NCI-H82 treated with DMSO at 0.1 percent for 48 hours (cell line): ENCODE data around the gene SPEM3.
A peak's percentile ranks its signal among the peaks of the same experiment; 100 is the strongest.

Source experiments
- DNase-seq: peaks from one replicate; lab custom pipeline; 2025; ENCODE audit not compliant: unreplicated experiment; lab: John Stamatoyannopoulos, UW

SPEM3 gene

GRCh38 chr17:7440113-7440833, 11.6 kb downstream of the SPEM3 start:
- DNase-seq = peak; percentile 74

- DNase-seq = peak; percentile 57
Measured at GRCh38 chr17:7440834-7441195, 12.2 kb downstream of the SPEM3 start.

GRCh38 chr17:7441266-7441665, 12.6 kb downstream of the SPEM3 start:
- no peak for DNase-seq

GRCh38 chr17:7442142-7442541, 13.5 kb downstream of the SPEM3 start:
- DNase-seq = no peak

GRCh38 chr17:7443499-7444485, 15.1 kb downstream of the SPEM3 start:
- DNase-seq = no peak

- DNase-seq = peak; percentile 92
Measured at GRCh38 chr17:7444682-7445618, 16.3 kb downstream of the SPEM3 start, which contains the start of gene CHRNB1. Gene CHRNB1, plus strand, starts transcription at chr17:7445061. Its CDS starts 67 bp downstream, at chr17:7445128.

- DNase-seq = peak; percentile 80
Measured at GRCh38 chr17:7445619-7445968, 16.9 kb downstream of the SPEM3 start.

- peak; percentile 22 for DNase-seq
Measured at GRCh38 chr17:7448461-7448860, 19.8 kb downstream of the SPEM3 start.

GRCh38 chr17:7459961-7460545, 31.4 kb downstream of the SPEM3 start:
- DNase-seq = no peak

- no peak for DNase-seq
Measured at GRCh38 chr17:7460850-7461660, 32.4 kb downstream of the SPEM3 start.

GRCh38 chr17:7462474-7463371, 34.1 kb downstream of the SPEM3 start:
- DNase-seq = no peak

- no peak for DNase-seq
Measured at GRCh38 chr17:7463372-7463846, 34.8 kb downstream of the SPEM3 start.

- no peak for DNase-seq
Measured at GRCh38 chr17:7464081-7464480, 35.4 kb downstream of the SPEM3 start.

- DNase-seq = no peak
Measured at GRCh38 chr17:7465597-7466275, 37.1 kb downstream of the SPEM3 start.

GRCh38 chr17:7466318-7466638, 37.6 kb downstream of the SPEM3 start:
- DNase-seq = no peak

GRCh38 chr17:7466639-7467341, 38.1 kb downstream of the SPEM3 start:
- no peak for DNase-seq

- DNase-seq = no peak
Measured at GRCh38 chr17:7467498-7467897, 38.8 kb downstream of the SPEM3 start.

GRCh38 chr17:7468290-7468689, 39.6 kb downstream of the SPEM3 start:
- no peak for DNase-seq
